Left ventricle myocardium inferior (tissue), 1 donor: ENCODE measurements around the gene CAMKMT. TPM values are rescaled to one million over a fixed set of nuclear protein-coding genes. Genes with fewer than 3 reads are reported as not detected.

ENCODE experiments used
- DNase-seq: peaks from one replicate; pipeline ENCODE4 v3.0.0-alpha.2; 2020
- H3K27ac ChIP-seq: fragments of 200-600 bp; replicated peaks from 2 replicates; pipeline ENCODE4 v1.8.0; 2021
- H3K27me3 ChIP-seq: fragments of 200-600 bp; 2 replicates; pipeline ENCODE4 v1.8.0; 2021; ENCODE audit warnings: low read depth
- H3K36me3 ChIP-seq: fragments of 200-600 bp; 2 replicates; pipeline ENCODE4 v1.8.0; 2021
- H3K4me1 ChIP-seq: fragments of 200-600 bp; 2 replicates; pipeline ENCODE4 v1.8.0; 2021
- H3K4me3 ChIP-seq: fragments of 200-600 bp; 2 replicates; pipeline ENCODE4 v1.8.0; 2021; ENCODE audit warnings: mild to moderate bottlenecking, moderate library complexity
- H3K9me3 ChIP-seq: fragments of 200-600 bp; replicated peaks from 2 replicates; pipeline ENCODE4 v1.8.0; 2021
- CTCF ChIP-seq: fragments of 200-600 bp; IDR thresholded peaks from 2 replicates; pipeline ENCODE4 v1.8.0; 2021; ENCODE audit warnings: antibody characterized with exemption, mild to moderate bottlenecking, borderline replicate concordance
- intact Hi-C: fragments of 100-400 bp; cut with micrococcal nuclease; formaldehyde crosslinking; loops from one replicate; pipeline ENCODE4 v1.11.0; 2022
- total RNA-seq: library from RNA; stranded (reverse); fragmentation: NEBNext Ultra II Directional; extraction: Animal tissue kit (Norgen Biotek cat#: 25700); gene quantifications from one replicate; pipeline ENCODE4 v1.2.1, GENCODE V29; 2021
- donor health status: DM: no; HTN: yes; CAD: no; lungs with severe emphysema.

The CAMKMT gene
- total RNA-seq, 1 donor from 2014 or later, result 4.8 TPM

GRCh38 chr2:44787663-44788062, 425.9 kb downstream of the CAMKMT start:
- Histone ChIP-seq H3K27ac (no peak overlapping the region), H3K4me1 (no peaks in the 10 kb centered on the region), H3K9me3 (peaks cover 4% of the 10 kb centered on the region), H3K36me3 (no peaks in the 10 kb centered on the region), H3K27me3 (peaks cover 47% of the 10 kb centered on the region), H3K4me3 (no peak overlapping the region)
- intact Hi-C loops, result no loop called here
- no peak for DNase-seq
- TF ChIP-seq CTCF, result no peak

- Histone ChIP-seq H3K9me3 (no peaks in the 10 kb centered on the region), H3K36me3 (no peaks in the 10 kb centered on the region), H3K4me1 (no peaks in the 10 kb centered on the region), H3K4me3 (no peak overlapping the region), H3K27ac (no peak overlapping the region), H3K27me3 (peaks cover 58% of the 10 kb centered on the region)
- TF ChIP-seq CTCF, result no peak
- DNase-seq, result no peak
- intact Hi-C loops, result no loop called here
Observed at GRCh38 chr2:44789446-44789845, 427.7 kb downstream of the CAMKMT start.

GRCh38 chr2:44789971-44790721, 428.4 kb downstream of the CAMKMT start:
- intact Hi-C loops, result no loop called here
- Histone ChIP-seq H3K27ac (no peak overlapping the region), H3K4me1 (no peaks in the 10 kb centered on the region), H3K36me3 (no peaks in the 10 kb centered on the region), H3K9me3 (no peaks in the 10 kb centered on the region), H3K27me3 (peaks cover 62% of the 10 kb centered on the region), H3K4me3 (no peak overlapping the region)
- no peak for TF ChIP-seq CTCF
- DNase-seq, result no peak

DNA sequence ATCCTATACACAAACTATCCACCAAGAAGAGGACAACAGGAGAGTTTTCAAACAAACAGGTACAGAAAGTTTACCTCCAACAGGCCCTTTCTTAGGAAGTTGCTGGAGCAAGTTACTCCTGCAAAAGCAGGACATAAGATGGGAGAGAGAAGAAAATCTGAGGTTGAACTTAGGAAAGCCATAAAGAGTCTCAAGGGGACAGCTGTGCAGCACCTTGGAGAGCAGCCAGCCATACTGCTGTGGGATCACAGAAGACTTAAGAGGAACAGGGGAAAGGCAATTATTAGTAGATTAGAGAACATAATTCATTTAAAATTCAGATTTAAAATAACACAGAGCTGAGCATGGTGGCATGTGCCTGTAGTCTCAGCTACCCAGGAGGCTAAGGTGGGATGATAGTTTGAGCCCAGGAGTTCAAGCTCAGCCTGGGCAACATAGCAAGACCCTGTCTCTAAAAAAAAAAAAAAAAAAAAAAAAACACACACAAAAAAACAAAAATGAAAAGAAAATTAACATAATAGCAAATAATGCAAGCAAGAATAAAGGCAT, 431.6 kb downstream of the CAMKMT start:
- Histone ChIP-seq H3K4me3 (no peak overlapping the region), H3K27ac (no peak overlapping the region), H3K27me3 (peaks cover 88% of the 10 kb centered on the region), H3K4me1 (no peaks in the 10 kb centered on the region), H3K9me3 (no peaks in the 10 kb centered on the region), H3K36me3 (no peaks in the 10 kb centered on the region)
- DNase-seq, result no peak
- intact Hi-C loops, result no loop called here
- no peak for TF ChIP-seq CTCF

DNA sequence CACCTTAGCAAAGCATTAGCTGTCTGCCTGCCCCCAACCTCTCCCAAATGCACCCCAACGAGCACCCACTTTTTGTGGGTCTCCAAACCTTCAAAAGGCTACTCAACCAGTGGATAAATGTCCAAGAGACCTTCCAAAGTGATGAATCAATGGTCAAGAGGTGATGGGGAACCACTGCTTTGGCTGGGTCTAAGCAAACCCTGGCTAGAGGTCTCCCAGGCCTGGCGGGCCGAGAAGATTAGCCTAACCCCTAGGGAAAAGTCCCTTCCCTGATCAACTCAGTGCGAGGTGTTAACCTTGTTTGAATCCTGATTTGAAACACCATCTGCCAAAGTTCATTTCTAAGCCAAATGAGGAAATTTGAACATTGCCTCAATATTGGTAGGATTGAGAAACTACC, 435.0 kb downstream of the CAMKMT start:
- no peak overlapping the region for H3K27ac ChIP-seq
- intact Hi-C loops, result no loop called here
- H3K4me1 ChIP-seq, result peaks cover 14% of the 10 kb centered on the region
- no peak for DNase-seq
- no peak for TF ChIP-seq CTCF
- no peaks in the 10 kb centered on the region for H3K36me3 ChIP-seq
- H3K9me3 ChIP-seq, result no peaks in the 10 kb centered on the region
- peaks cover 88% of the 10 kb centered on the region for H3K27me3 ChIP-seq
- no peak overlapping the region for H3K4me3 ChIP-seq
